HG03439 (cell line): ENCODE results near the gene SAYSD1.

Experiments used
- ATAC-seq: cut with Tn5 transposase; IDR thresholded peaks from one replicate; pipeline ENCODE4 v1.9.1; 2021; ENCODE audit warnings: mild to moderate bottlenecking, moderate library complexity; ENCODE audit not compliant: unreplicated experiment

Gene SAYSD1

DNA sequence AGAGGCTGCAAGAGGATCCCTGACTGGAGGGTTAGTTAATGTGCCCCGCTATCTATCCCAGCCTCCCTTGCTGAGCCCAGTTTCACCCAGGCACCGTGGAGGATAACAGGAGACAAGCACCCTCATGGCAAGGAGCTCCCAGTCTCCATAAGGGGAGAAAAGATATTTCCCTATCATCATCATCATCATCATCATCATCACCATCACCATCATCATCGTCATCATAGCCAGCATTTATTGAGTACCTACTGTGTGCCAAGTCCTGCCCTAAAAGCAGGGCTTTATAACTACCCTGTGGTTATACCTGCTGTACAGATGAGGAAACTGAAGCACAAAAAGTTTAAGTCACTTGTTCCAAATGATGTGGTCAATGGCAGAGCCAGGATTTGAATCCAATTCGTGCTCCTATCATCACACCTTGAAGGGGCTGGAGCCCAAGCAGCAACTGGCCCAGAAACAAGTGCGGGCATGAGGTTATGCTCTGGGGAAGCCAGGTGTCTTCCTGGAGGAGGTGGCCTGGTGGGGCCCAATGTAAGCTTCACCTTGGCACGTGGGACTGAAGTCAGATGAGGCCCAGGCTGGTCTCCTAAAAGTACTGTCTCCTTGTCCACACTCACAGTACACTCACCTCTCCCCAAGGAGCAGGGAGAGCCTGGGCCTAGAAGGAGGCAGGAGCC lies 56.4 kb downstream of the SAYSD1 start:
- no peak for ATAC-seq

DNA sequence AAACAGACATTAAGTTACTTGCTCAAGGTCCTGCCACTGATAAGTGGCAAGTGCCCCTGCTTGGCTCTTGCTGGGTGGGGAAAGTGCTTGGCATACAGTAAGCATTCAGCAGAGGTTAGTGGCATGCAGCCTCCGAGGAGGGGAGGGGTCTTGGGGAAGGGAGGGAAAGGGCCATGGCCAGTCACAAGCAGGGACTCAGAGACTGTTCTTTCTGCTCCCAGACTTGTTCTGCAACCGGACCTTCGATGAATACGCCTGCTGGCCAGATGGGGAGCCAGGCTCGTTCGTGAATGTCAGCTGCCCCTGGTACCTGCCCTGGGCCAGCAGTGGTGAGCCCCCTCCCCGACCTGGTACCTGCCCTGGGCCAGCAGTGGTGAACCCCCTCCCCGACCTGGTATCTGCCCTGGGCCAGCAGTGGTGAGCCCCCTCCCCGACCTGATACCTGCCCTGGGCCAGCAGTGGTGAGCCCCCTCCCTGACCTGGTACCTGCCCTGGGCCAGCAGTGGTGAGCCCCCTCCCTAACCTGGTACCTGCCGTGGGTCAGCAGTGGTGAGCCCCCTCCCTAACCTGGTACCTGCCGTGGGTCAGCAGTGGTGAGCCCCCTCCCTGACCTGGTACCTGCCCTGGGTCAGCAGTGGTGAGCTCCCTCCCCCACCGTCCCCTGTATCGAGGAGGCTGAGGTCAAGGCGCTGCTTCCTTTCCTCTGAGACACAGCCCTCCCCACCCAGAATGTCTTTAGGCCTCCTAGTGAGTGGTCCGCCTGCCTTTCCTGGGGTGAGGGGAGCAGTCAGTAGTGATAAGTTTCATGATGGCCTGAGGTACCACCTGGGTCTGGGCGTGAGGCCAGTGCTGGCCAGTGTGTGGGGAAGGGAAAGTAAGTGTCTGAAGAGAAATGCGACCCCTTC lies 57.5 kb downstream of the SAYSD1 start:
- no peak for ATAC-seq

DNA sequence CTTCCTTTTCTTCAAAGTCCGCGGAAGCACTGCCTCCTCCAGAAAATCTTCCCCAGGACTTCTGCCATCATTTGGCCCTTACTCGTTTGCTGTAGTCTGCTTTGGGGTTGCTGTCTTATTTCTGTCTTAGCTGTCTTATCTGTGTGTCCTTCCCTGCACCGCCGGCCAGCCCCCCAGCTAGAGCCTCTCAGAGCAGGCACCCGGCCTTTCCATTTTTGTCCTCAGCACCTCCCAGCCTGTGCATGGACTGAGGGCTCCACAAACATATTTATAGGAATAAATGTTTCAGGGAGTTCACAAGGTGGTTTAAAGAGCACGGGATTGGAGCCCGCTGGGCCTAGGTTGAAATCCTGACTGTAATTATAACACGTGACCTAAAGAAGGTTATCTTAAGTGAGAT lies 58.3 kb downstream of the SAYSD1 start:
- no peak for ATAC-seq

DNA sequence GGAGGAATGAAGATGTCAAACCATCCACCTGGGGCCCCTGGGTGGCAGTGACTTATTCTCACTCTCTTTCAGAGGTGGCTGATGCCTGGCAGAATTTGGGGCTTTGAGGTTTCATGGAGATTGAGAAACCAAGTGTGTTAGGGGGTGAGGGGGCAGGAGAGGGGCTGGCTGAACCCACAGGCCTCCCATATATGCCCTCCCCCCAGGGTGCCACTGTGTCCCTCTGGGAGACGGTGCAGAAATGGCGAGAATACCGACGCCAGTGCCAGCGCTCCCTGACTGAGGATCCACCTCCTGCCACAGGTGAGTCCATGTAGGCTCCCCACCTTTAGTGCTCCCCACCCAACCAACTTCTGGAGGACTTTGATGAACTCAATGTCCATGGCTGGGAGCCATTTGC lies 58.8 kb downstream of the SAYSD1 start:
- no peak for ATAC-seq

DNA sequence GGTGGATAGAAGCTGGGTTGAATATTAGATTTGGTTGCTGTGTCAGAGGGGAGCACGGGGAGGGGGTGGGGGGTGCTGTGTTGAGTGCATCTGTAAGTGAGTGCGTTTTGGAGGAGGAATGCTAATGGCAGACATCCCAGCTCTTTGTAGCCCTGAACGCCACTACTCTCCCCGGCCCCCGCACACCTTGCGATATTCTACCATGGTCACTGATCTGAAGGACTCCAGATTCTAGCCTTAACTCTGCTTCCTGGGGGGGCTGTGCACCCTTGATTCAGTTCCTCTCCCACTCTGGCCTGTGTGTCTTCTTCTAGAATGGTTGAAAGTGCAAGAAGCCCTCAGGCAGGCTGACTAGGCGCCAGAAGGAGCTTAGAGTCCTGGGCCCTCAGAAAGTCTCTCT lies 59.3 kb downstream of the SAYSD1 start:
- no peak for ATAC-seq

DNA sequence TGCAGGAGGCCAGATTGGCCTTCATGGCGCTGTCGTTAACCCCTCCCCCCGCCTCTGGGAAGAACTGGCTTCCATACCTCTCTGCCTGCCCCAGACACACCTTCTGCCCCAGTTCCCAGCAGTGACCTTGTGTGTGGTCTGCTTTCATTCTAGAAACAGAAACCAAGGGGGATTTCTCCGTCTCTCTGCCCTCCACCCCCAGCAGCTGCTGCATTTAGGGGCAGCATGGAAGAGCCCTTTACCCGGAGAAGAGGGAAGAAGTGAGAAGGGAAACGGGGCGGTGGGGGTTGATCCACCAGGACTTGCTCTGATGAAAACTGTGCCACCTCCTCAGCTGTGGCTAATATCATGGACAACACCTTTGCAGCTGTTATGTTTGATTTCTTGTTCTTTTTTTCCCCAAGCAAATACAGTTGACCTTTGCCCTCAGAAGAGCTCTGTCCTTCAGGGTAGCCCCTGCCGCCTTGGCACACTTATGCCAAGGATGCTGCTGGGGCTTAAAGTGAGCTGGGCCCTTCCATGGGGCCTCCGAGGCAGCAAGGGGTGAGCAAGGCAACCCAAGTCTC lies 60.3 kb downstream of the SAYSD1 start:
- ATAC-seq = no peak
